Calu3 (cell line): ENCODE data around the gene HNRNPU. TPM values are rescaled to one million over a fixed set of nuclear protein-coding genes. Genes with fewer than 3 reads are reported as not detected.
A peak's percentile ranks its signal among the peaks of the same experiment; 100 is the strongest.

Source experiments
- BruUV-seq: library from RNA; stranded (reverse); fragments of 400-500 nt; replicated peaks from 2 replicates; lab custom pipeline; 2021; lab: Mats Ljungman, UMichigan
- CTCF ChIA-PET: fragments of 300-600 bp; sonication (Branson Sonifier 250); formaldehyde crosslinking; loops from one replicate; lab custom pipeline; 2022; ENCODE audit warnings: antibody characterized with exemption; lab: Charles Lee
- DNase-seq: peaks from one replicate; pipeline ENCODE4 v3.0.0; 2022
- H3K27ac Mint-ChIP-seq: one replicate; pipeline ENCODE4 v1.8.0; 2022; ENCODE audit warnings: mixed read lengths; ENCODE audit not compliant: unreplicated experiment
- H3K27me3 Mint-ChIP-seq: one replicate; pipeline ENCODE4 v1.8.0; 2022; ENCODE audit warnings: mixed read lengths; ENCODE audit not compliant: unreplicated experiment
- H3K36me3 Mint-ChIP-seq: one replicate; pipeline ENCODE4 v1.8.0; 2022; ENCODE audit warnings: mild to moderate bottlenecking, moderate library complexity, mixed read lengths; ENCODE audit not compliant: insufficient read depth, unreplicated experiment
- H3K4me1 Mint-ChIP-seq: one replicate; pipeline ENCODE4 v1.8.0; 2022; ENCODE audit warnings: mild to moderate bottlenecking, low read depth, mixed read lengths; ENCODE audit not compliant: unreplicated experiment
- H3K4me3 Mint-ChIP-seq: one replicate; pipeline ENCODE4 v1.8.0; 2022; ENCODE audit warnings: mild to moderate bottlenecking, low read depth, moderate library complexity, mixed read lengths; ENCODE audit not compliant: unreplicated experiment
- H3K9me3 Mint-ChIP-seq: one replicate; pipeline ENCODE4 v1.8.0; 2022; ENCODE audit warnings: low read depth, mixed read lengths; ENCODE audit not compliant: unreplicated experiment
- CTCF ChIP-seq: fragments of 200-600 bp; IDR thresholded peaks from one replicate; pipeline ENCODE4 v1.8.0; 2022; ENCODE audit warnings: antibody characterized with exemption; ENCODE audit not compliant: unreplicated experiment
- intact Hi-C: fragments of 100-400 bp; cut with micrococcal nuclease; formaldehyde crosslinking; loops from one replicate; pipeline ENCODE4 v1.10.0; 2022; ENCODE audit not compliant: unreplicated experiment
- total RNA-seq: library from RNA; stranded (reverse); gene quantifications from 2 replicates; pipeline ENCODE4 v1.2.3, GENCODE V29; 2022

HNRNPU gene
- total RNA-seq, 1 experiment from 2014 or later = 453 TPM

- Mint-ChIP-seq H3K36me3 (no peaks in the 10 kb centered on the region), H3K27ac (no peak overlapping the region), H3K4me3 (no peak overlapping the region), H3K9me3 (no peaks in the 10 kb centered on the region), H3K4me1 (peaks cover 20% of the 10 kb centered on the region), H3K27me3 (no peaks in the 10 kb centered on the region)
- no TSS peak for BruUV-seq
- intact Hi-C loops = no loop called here
- CTCF ChIA-PET = interaction anchor here (1.0 to 2.2 kb wide), 3 partner anchors 7 to 240 kb away, joined by 4 to 24 read pairs (median 4); no protein-coding TSS in a partner anchor
- TF ChIP-seq CTCF = no peak
- no peak for DNase-seq
Measured at GRCh38 chr1:244802556-244803239, 61.6 kb downstream of the HNRNPU start.

DNA sequence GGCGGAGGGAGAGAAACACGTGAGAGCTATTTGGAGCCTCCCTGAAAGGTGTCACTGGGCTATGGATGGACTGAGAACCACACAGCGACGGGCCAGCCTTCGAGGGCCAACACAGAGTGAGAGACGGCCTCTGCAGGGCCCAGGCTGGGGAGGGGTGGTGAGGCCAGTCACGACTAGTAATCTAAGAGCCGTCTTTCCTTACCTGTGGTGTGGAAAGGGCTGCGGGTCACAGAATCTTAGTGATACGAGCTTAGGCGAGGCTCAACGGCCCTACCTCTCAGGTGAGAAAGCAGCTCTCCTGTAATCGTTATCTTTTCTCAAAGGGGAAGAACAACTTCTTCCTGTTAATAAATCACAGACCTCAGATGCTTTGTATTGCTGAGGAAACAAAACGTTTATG lies 62.3 kb downstream of the HNRNPU start:
- Mint-ChIP-seq H3K4me3 (no peak overlapping the region), H3K4me1 (peaks cover 20% of the 10 kb centered on the region), H3K9me3 (no peaks in the 10 kb centered on the region), H3K36me3 (no peaks in the 10 kb centered on the region), H3K27me3 (no peaks in the 10 kb centered on the region), H3K27ac (no peak overlapping the region)
- BruUV-seq = no TSS peak
- no peak for TF ChIP-seq CTCF
- intact Hi-C loops = no loop called here
- DNase-seq = peak; percentile 11
- CTCF ChIA-PET = interaction anchor here (0.7 to 2.2 kb wide), 7 partner anchors 8 to 240 kb away, joined by 3 to 24 read pairs (median 3); no protein-coding TSS in a partner anchor

DNA sequence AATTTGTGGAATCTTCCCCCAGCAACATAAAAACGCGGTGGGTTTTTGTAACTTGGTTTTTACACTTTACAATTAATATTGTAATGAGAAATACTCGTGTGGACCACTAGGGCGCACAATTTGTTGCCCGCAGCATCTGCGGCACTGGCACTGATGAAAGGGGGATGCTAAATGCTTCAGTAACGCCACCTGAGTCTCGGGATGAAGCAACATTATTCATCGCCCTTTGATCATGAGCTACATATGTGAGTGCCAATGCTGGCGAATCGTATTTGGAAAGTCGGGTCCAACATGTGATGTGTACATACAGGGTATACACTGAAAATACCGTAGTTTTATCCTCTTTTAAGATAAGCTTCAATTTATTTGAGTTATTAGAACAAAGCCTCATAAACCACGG lies 63.1 kb downstream of the HNRNPU start:
- intact Hi-C loops = loop anchor here (1.0 kb wide), 1 partner anchor 241 kb away; no protein-coding TSS in a partner anchor
- peak; percentile 79 for TF ChIP-seq CTCF
- peak; percentile 55 for DNase-seq

GRCh38 chr1:244800821-244801220 lies 63.5 kb downstream of the HNRNPU start:
- CTCF ChIA-PET = interaction anchor here (0.7 to 2.2 kb wide), 5 partner anchors 9 to 242 kb away, joined by 3 to 24 read pairs (median 4); no protein-coding TSS in a partner anchor
- Mint-ChIP-seq H3K9me3 (no peaks in the 10 kb centered on the region), H3K36me3 (no peaks in the 10 kb centered on the region), H3K27ac (no peak overlapping the region), H3K27me3 (no peaks in the 10 kb centered on the region), H3K4me3 (no peak overlapping the region), H3K4me1 (peaks cover 20% of the 10 kb centered on the region)
- no TSS peak for BruUV-seq
- intact Hi-C loops = loop anchor here (1.0 kb wide), 1 partner anchor 241 kb away; no protein-coding TSS in a partner anchor
- no peak for TF ChIP-seq CTCF
- DNase-seq = no peak

More for the DNA sequence above, 63.1 kb downstream of the HNRNPU start:
- peaks cover 20% of the 10 kb centered on the region for H3K4me1 Mint-ChIP-seq
- H3K4me3 Mint-ChIP-seq = no peak overlapping the region
- no TSS peak for BruUV-seq
- no peaks in the 10 kb centered on the region for H3K27me3 Mint-ChIP-seq
- no peak overlapping the region for H3K27ac Mint-ChIP-seq
- no peaks in the 10 kb centered on the region for H3K36me3 Mint-ChIP-seq
- CTCF ChIA-PET = interaction anchor here (0.6 to 2.2 kb wide), 10 partner anchors 9 to 245 kb away, joined by 3 to 24 read pairs (median 3); no protein-coding TSS in a partner anchor
- no peaks in the 10 kb centered on the region for H3K9me3 Mint-ChIP-seq

Other genes with a start within 250 kb of the HNRNPU start
- 29.8 and 39.1 TPM in 2 replicates for gene DESI2, start 211.4 kb downstream of the HNRNPU start, total RNA-seq
- gene COX20, start 28.9 kb downstream of the HNRNPU start, total RNA-seq = 22.6 and 32.8 TPM in 2 replicates